IMR-90 (cell line): ENCODE measurements around the gene AURKA. TPM values are rescaled to one million over a fixed set of nuclear protein-coding genes. Genes with fewer than 3 reads are reported as not detected.

Source experiments
- ATAC-seq: fragments of 200-7000 bp; cut with Tn5 transposase; 2 replicates; pipeline ENCODE4 v1.9.1; 2020; ENCODE audit warnings: low read depth, mild to moderate bottlenecking, moderate library complexity
- BruUV-seq: library from RNA; stranded (reverse); fragments of 400-500 nt; replicated peaks from 2 replicates; lab custom pipeline; 2021; lab: Mats Ljungman, UMichigan
- CTCF ChIA-PET: fragments of 300-600 bp; formaldehyde crosslinking; extraction: SDS; loops from one replicate; lab custom pipeline; 2021; ENCODE audit warnings: antibody characterized with exemption; lab: Yijun Ruan, JAX
- POLR2A ChIA-PET: fragments of 300-600 bp; sonication (Branson Sonifier 250); formaldehyde crosslinking; loops from one replicate; lab custom pipeline; 2022; ENCODE audit warnings: antibody characterized with exemption; ENCODE audit not compliant: unreplicated experiment; lab: Charles Lee
- DNase-seq: peaks from one replicate; pipeline ENCODE4 v3.0.0; 2013
- H2AFZ ChIP-seq: replicated peaks from 2 replicates; pipeline ENCODE3; 2013; ENCODE audit warnings: low read length, mild to moderate bottlenecking; ENCODE audit not compliant: poor library complexity
- H2AK5ac ChIP-seq: 2 replicates; pipeline ENCODE4 v1.6.1; 2013; ENCODE audit warnings: low read depth, low read length, inconsistent platforms
- H2AK9ac ChIP-seq: replicated peaks from 2 replicates; pipeline ENCODE3; 2013; ENCODE audit warnings: mild to moderate bottlenecking, low read depth, low read length, moderate library complexity; ENCODE audit not compliant: poor library complexity
- H2BK120ac ChIP-seq: 2 replicates; pipeline ENCODE4 v1.6.1; 2013; ENCODE audit warnings: low read depth, low read length, inconsistent platforms
- H2BK15ac ChIP-seq: 3 replicates; pipeline ENCODE4 v1.6.1; 2013; ENCODE audit warnings: low read depth, low read length, inconsistent platforms
- H2BK20ac ChIP-seq: 2 replicates; pipeline ENCODE4 v1.6.1; 2013; ENCODE audit warnings: low read depth, mild to moderate bottlenecking, inconsistent platforms, low read length, moderate library complexity
- H2BK5ac ChIP-seq: 2 replicates; pipeline ENCODE4 v1.6.1; 2013; ENCODE audit warnings: mild to moderate bottlenecking, low read depth, low read length, inconsistent platforms; ENCODE audit not compliant: poor library complexity, severe bottlenecking
- H3K14ac ChIP-seq: replicated peaks from 2 replicates; pipeline ENCODE4 v1.6.1; 2013; ENCODE audit warnings: low read depth, low read length, inconsistent platforms
- H3K18ac ChIP-seq: 2 replicates; pipeline ENCODE4 v1.6.1; 2013; ENCODE audit warnings: low read depth, low read length, control low read depth
- H3K23ac ChIP-seq: 2 replicates; pipeline ENCODE4 v1.6.1; 2013; ENCODE audit warnings: low read depth, low read length, inconsistent platforms
- H3K27ac ChIP-seq: 2 replicates; pipeline ENCODE4 v1.5.1; 2013; ENCODE audit warnings: mild to moderate bottlenecking, control low read depth, low read length; ENCODE audit not compliant: insufficient read depth
- H3K27me3 ChIP-seq: 2 replicates; pipeline ENCODE4 v1.6.1; 2013; ENCODE audit warnings: low read length; ENCODE audit not compliant: control insufficient read depth, insufficient read depth
- H3K36me3 ChIP-seq: 2 replicates; pipeline ENCODE4 v1.6.1; 2013; ENCODE audit warnings: low read length, mixed read lengths; ENCODE audit not compliant: control insufficient read depth, insufficient read depth
- H3K4ac ChIP-seq: 2 replicates; pipeline ENCODE4 v1.6.1; 2013; ENCODE audit warnings: low read depth, low read length, inconsistent platforms
- H3K4me1 ChIP-seq: 2 replicates; pipeline ENCODE4 v1.6.1; 2013; ENCODE audit warnings: low read length, mixed read lengths; ENCODE audit not compliant: control insufficient read depth, insufficient read depth
- H3K4me2 ChIP-seq: 2 replicates; pipeline ENCODE4 v1.6.1; 2013; ENCODE audit warnings: low read depth, mild to moderate bottlenecking, control low read depth, low read length, moderate library complexity
- H3K4me3 ChIP-seq: 2 replicates; pipeline ENCODE4 v1.5.1; 2013; ENCODE audit warnings: low read depth, mild to moderate bottlenecking, control low read depth, low read length, moderate library complexity; ENCODE audit not compliant: insufficient read depth
- H3K56ac ChIP-seq: 2 replicates; pipeline ENCODE4 v1.6.1; 2013; ENCODE audit warnings: low read length, inconsistent platforms; ENCODE audit not compliant: insufficient read depth; ENCODE audit errors: extremely low read depth
- H3K79me1 ChIP-seq, 2 experiments: 2 replicates each; pipeline ENCODE4 v1.6.1; 2013; ENCODE audit warnings: low read length in 2 of 2, inconsistent platforms in 1 of 2, low read depth in 1 of 2
- H3K9ac ChIP-seq: 2 replicates; pipeline ENCODE4 v1.6.1; 2013; ENCODE audit warnings: low read depth, low read length, control low read depth
- H3K9me1 ChIP-seq: 2 replicates; pipeline ENCODE4 v1.6.1; 2013; ENCODE audit warnings: low read length, inconsistent platforms; ENCODE audit not compliant: insufficient read depth
- H3K9me3 ChIP-seq: 2 replicates; pipeline ENCODE4 v1.6.1; 2013; ENCODE audit warnings: low read length; ENCODE audit not compliant: control insufficient read depth, insufficient read depth
- H4K20me1 ChIP-seq: 2 replicates; pipeline ENCODE4 v1.6.1; 2013; ENCODE audit warnings: low read length, inconsistent platforms; ENCODE audit not compliant: insufficient read depth
- H4K5ac ChIP-seq: 2 replicates; pipeline ENCODE4 v1.6.1; 2013; ENCODE audit warnings: mild to moderate bottlenecking, low read depth, low read length, control low read depth
- H4K8ac ChIP-seq, 2 experiments: 2 replicates each; pipeline ENCODE4 v1.6.1; 2013; ENCODE audit warnings: low read depth in 2 of 2, low read length in 2 of 2, control low read depth in 1 of 2, inconsistent platforms in 1 of 2
- H4K91ac ChIP-seq: 2 replicates; pipeline ENCODE4 v1.6.1; 2013; ENCODE audit warnings: low read depth, low read length, inconsistent platforms; ENCODE audit not compliant: insufficient read depth
- CEBPB ChIP-seq: IDR thresholded peaks from 2 replicates; pipeline ENCODE4 v1.6.1; 2012; ENCODE audit warnings: low read depth, low read length, improper control_type of control experiment
- CTCF ChIP-seq: conservative IDR thresholded peaks from 2 replicates; pipeline ENCODE4 v1.5.1; 2012; ENCODE audit warnings: mild to moderate bottlenecking, low read depth, low read length, improper control_type of control experiment
- ELK1 ChIP-seq: fragments of 150-350 bp; IDR thresholded peaks from 2 replicates; pipeline ENCODE4 v1.6.1; 2016; ENCODE audit warnings: low read depth, mild to moderate bottlenecking, low read length, moderate library complexity, borderline replicate concordance
- MAFK ChIP-seq: IDR thresholded peaks from 2 replicates; pipeline ENCODE4 v1.6.1; 2012; ENCODE audit warnings: low read depth, low read length, improper control_type of control experiment
- MAZ ChIP-seq: IDR thresholded peaks from 2 replicates; pipeline ENCODE4 v1.6.1; 2012; ENCODE audit warnings: low read depth, mild to moderate bottlenecking, low read length, improper control_type of control experiment, moderate library complexity, borderline replicate concordance
- MXI1 ChIP-seq: IDR thresholded peaks from 2 replicates; pipeline ENCODE4 v1.6.1; 2012; ENCODE audit warnings: low read depth, mild to moderate bottlenecking, low read length, moderate library complexity, borderline replicate concordance
- NFE2L2 ChIP-seq: fragments of 150-350 bp; IDR thresholded peaks from 2 replicates; pipeline ENCODE4 v1.6.1; 2016; ENCODE audit warnings: low read depth, mild to moderate bottlenecking, low read length
- SMC3 ChIP-seq: fragments of 150-350 bp; IDR thresholded peaks from 2 replicates; pipeline ENCODE4 v1.6.1; 2016; ENCODE audit warnings: low read depth, mild to moderate bottlenecking, antibody characterized with exemption, low read length, moderate library complexity
- USF2 ChIP-seq: fragments of 150-350 bp; IDR thresholded peaks from 2 replicates; pipeline ENCODE4 v1.6.1; 2017; ENCODE audit warnings: mild to moderate bottlenecking, antibody characterized with exemption, low read length, low read depth
- WGBS, 2 experiments: methylation state at CpG; one replicate each; pipeline versions ENCODE4 v1.1.5 to v1.1.7; 2013; ENCODE audit warnings: missing lambda C conversion rate in 2 of 2; ENCODE audit not compliant: insufficient read length in 1 of 2; ENCODE audit errors: extremely low coverage in 2 of 2; 5-methylcytosine and 5-hydroxymethylcytosine counted together
- dilution Hi-C: fragments of 300-500 bp; cut with HindIII; formaldehyde crosslinking; loops from one replicate; pipeline ENCODE4 v1.14.3; 2018; ENCODE audit warnings: low sequenced_read_pairs; ENCODE audit not compliant: unreplicated experiment
- in situ Hi-C: fragments of 300-500 bp; cut with MboI; formaldehyde crosslinking; loops from 3 replicates; pipeline ENCODE4 v1.14.3; 2019; ENCODE audit warnings: low sequenced_read_pairs, inconsistent platforms, mixed read lengths
- intact Hi-C: fragments of 100-400 bp; cut with micrococcal nuclease; formaldehyde crosslinking; loops from 2 replicates; pipeline ENCODE4 v1.10.0; 2022
- polyA plus RNA-seq, 3 experiments: library from polyadenylated mRNA; depleted of rRNA; stranded (reverse); fragments of >200 nt; gene quantifications; 2 replicates each; pipeline ENCODE4 v1.2.3, GENCODE V29; 2012; ENCODE audit warnings: low replicate concordance in 1 of 3
- total RNA-seq: library from RNA; depleted of rRNA; stranded (reverse); fragments of >200 nt; gene quantifications from 2 replicates; pipeline ENCODE4 v1.2.3, GENCODE V29; 2012

The AURKA gene
- total and polyA plus RNA-seq, 2 of the 4 experiments (the other 2 are of a cell fraction) = 68.0 to 83.3 TPM

- intact Hi-C loops (no loop called here), in situ Hi-C loops (no loop called here), dilution Hi-C loops (no loop called here)
- CTCF ChIA-PET = no interaction called here
- Histone ChIP-seq H2BK15ac (peak overlapping the region; percentile 94; the same call in 2 of the 3 replicates), H3K18ac (peak overlapping the region; percentile 30), H3K23ac (peak overlapping the region; percentile 75; the same call in 1 of the 2 replicates), H2BK5ac (peak overlapping the region; percentile 93), H3K36me3 (peaks cover 31% of the 10 kb centered on the region), H3K9ac (no peak overlapping the region), H4K5ac (peak overlapping the region; percentile 83; the same call in 1 of the 2 replicates), H2AFZ (no peak overlapping the region), H2AK5ac (peak overlapping the region; percentile 97), H3K14ac (peak overlapping the region; percentile 74), H4K20me1 (no peaks in the 10 kb centered on the region), H3K56ac (peak overlapping the region; percentile 24; the same call in 1 of the 2 replicates), H3K27me3 (no peaks in the 10 kb centered on the region), H3K4me1 (peaks cover 39% of the 10 kb centered on the region), H3K4ac (peak overlapping the region; percentile 97), H2AK9ac (peak overlapping the region; percentile 55), H3K79me1 (peaks cover 35 to 72% of the 10 kb centered on the region in 2 experiments), H4K91ac (peak overlapping the region; percentile 80), H3K4me2 (no peak overlapping the region), H3K4me3 (no peak overlapping the region), H2BK120ac (peak overlapping the region; percentile 99), H3K9me1 (peaks cover 33% of the 10 kb centered on the region), H3K27ac (peak overlapping the region; percentile 56), H3K9me3 (no peaks in the 10 kb centered on the region), H4K8ac (peak overlapping the region; percentile 83 to 87), H2BK20ac (peak overlapping the region; percentile 99)
- BruUV-seq = no TSS peak
- whole genome bisulfite sequencing, 2 experiments = 100% methylated on average over 2 of the region's 11 CpGs; no CpG with 5 or more reads in 1 of the 2 experiments
- POLR2A ChIA-PET = interaction anchor here (0.7 to 1.0 kb wide), 2 partner anchors 9 to 29 kb away, joined by 3 read pairs; partner anchors contain the start of genes AURKA, CASS4 and CSTF1
- TF ChIP-seq SMC3 (no peak), MAZ (no peak), CTCF (no peak), MXI1 (no peak), ELK1 (no peak), CEBPB (no peak), MAFK (no peak), USF2 (no peak), NFE2L2 (no peak)
- DNase-seq (no peak), ATAC-seq (no peak)
Measured at GRCh38 chr20:56420940-56421688, 29.1 kb upstream of the AURKA start.
